SK-N-SH (cell line): Measurements from ENCODE around the gene CENPN. TPM values are rescaled to one million over a fixed set of nuclear protein-coding genes. Genes with fewer than 3 reads are reported as not detected.
A peak's percentile ranks its signal among the peaks of the same experiment; 100 is the strongest.

ENCODE experiments used
- CTCF ChIA-PET: fragments of 300-600, 350-600 bp; formaldehyde crosslinking; extraction: SDS; loops from one replicate; lab custom pipeline; 2021; lab: Yijun Ruan, JAX
- POLR2A ChIA-PET: fragments of 350-600 bp; sonication (Branson Sonifier 250); formaldehyde crosslinking; extraction: SDS; loops from one replicate; lab custom pipeline; 2020; ENCODE audit warnings: antibody characterized with exemption, inconsistent platforms; lab: Yijun Ruan, JAX
- DNase-seq: peaks from one replicate; pipeline ENCODE4 v3.0.0; 2012
- H2AFZ ChIP-seq: fragments of 200-600 bp; sonication (generic); 2 replicates; pipeline ENCODE4 v1.8.1; 2016; ENCODE audit warnings: antibody characterized with exemption, mild to moderate bottlenecking, low read depth
- H3F3A ChIP-seq: fragments of 200-600 bp; sonication (generic); replicated peaks from 2 replicates; pipeline ENCODE3; 2016; ENCODE audit warnings: antibody characterized with exemption, mild to moderate bottlenecking; ENCODE audit not compliant: insufficient read depth
- H3K27ac ChIP-seq, 2 experiments: fragments of 200-500 bp in 1 of 2; fragments of 200-600 bp in 1 of 2; sonication (Bioruptor generic) in 1 of 2; sonication (generic), shearing (Covaris generic) in 1 of 2; 2 replicates each; pipeline versions ENCODE4 v1.5.1 to v1.6.1; 2014 to 2016; ENCODE audit warnings: low read depth in 2 of 2, inconsistent platforms in 1 of 2, low read length in 1 of 2, mild to moderate bottlenecking in 1 of 2, mixed read lengths in 1 of 2
- H3K27me3 ChIP-seq: fragments of 200-600 bp; sonication (generic), shearing (Covaris generic); 2 replicates; pipeline ENCODE4 v1.6.1; 2016; ENCODE audit warnings: mixed run types; ENCODE audit not compliant: insufficient read depth
- H3K36me3 ChIP-seq, 2 experiments: fragments of 200-500 bp in 1 of 2; fragments of 200-600 bp in 1 of 2; sonication (Bioruptor generic) in 1 of 2; sonication (generic) in 1 of 2; replicated peaks in 1 of 2; 2 replicates each; pipeline versions ENCODE3 to v1.5.1; 2014 to 2016; ENCODE audit warnings: low read length in 1 of 2, mild to moderate bottlenecking in 1 of 2; ENCODE audit not compliant: insufficient read depth in 2 of 2, control insufficient read depth in 1 of 2
- H3K4me1 ChIP-seq, 2 experiments: fragments of 200-500 bp in 1 of 2; fragments of 200-600 bp in 1 of 2; sonication (Bioruptor generic) in 1 of 2; sonication (generic), shearing (Covaris generic) in 1 of 2; 2 replicates each; pipeline versions ENCODE4 v1.5.1 to v1.6.1; 2014 to 2016; ENCODE audit warnings: low read depth in 1 of 2, low read length in 1 of 2, mixed run types in 1 of 2; ENCODE audit not compliant: insufficient read depth in 2 of 2, control insufficient read depth in 1 of 2
- H3K4me2 ChIP-seq: fragments of 200-600 bp; sonication (generic), shearing (Covaris generic); 2 replicates; pipeline ENCODE4 v1.6.1; 2017; ENCODE audit warnings: mixed run types
- H3K4me3 ChIP-seq, 2 experiments: fragments of 200-500 bp in 1 of 2; fragments of 200-600 bp in 1 of 2; sonication (Bioruptor generic) in 1 of 2; sonication (generic), shearing (Covaris generic) in 1 of 2; 2 replicates each; pipeline versions ENCODE4 v1.5.1 to v1.8.1; 2014 to 2016; ENCODE audit warnings: low read depth in 2 of 2, inconsistent platforms in 1 of 2, low read length in 1 of 2, mild to moderate bottlenecking in 1 of 2, mixed read lengths in 1 of 2, moderate library complexity in 1 of 2
- H3K79me2 ChIP-seq: fragments of 200-600 bp; sonication (generic); 2 replicates; pipeline ENCODE4 v1.8.1; 2017; ENCODE audit warnings: mild to moderate bottlenecking; ENCODE audit not compliant: insufficient read depth
- H3K9ac ChIP-seq: fragments of 200-600 bp; sonication (generic); 2 replicates; pipeline ENCODE4 v1.6.1; 2017; ENCODE audit warnings: mixed run types
- H3K9me2 ChIP-seq: fragments of 200-600 bp; sonication (generic); 2 replicates; pipeline ENCODE4 v1.6.1; 2017; ENCODE audit warnings: mixed run types
- H3K9me3 ChIP-seq: fragments of 200-600 bp; sonication (generic); 2 replicates; pipeline ENCODE4 v1.6.1; 2017; ENCODE audit warnings: mixed run types, mild to moderate bottlenecking, moderate library complexity
- H4K20me1 ChIP-seq: fragments of 200-600 bp; sonication (generic); 2 replicates; pipeline ENCODE4 v1.6.1; 2017; ENCODE audit warnings: mild to moderate bottlenecking, mixed run types; ENCODE audit not compliant: insufficient read depth
- CTCF ChIP-seq: fragments of 200-600 bp; sonication (generic); IDR thresholded peaks from 2 replicates; pipeline ENCODE4 v1.6.1; 2017; ENCODE audit warnings: antibody characterized with exemption, mild to moderate bottlenecking, moderate library complexity
- FOSL2 ChIP-seq: IDR thresholded peaks from 2 replicates; pipeline ENCODE4 v1.4.0; 2012; ENCODE audit warnings: low read depth, mild to moderate bottlenecking, moderate library complexity, borderline replicate concordance
- GATA2 ChIP-seq: sonication (generic); formaldehyde crosslinking; IDR thresholded peaks from 2 replicates; pipeline ENCODE4 v1.5.0; 2020; ENCODE audit warnings: mild to moderate bottlenecking, missing genetic modification reagents
- IRF3 ChIP-seq: fragments of 150-350 bp; IDR thresholded peaks from 2 replicates; pipeline ENCODE4 v1.6.1; 2016; ENCODE audit warnings: mild to moderate bottlenecking, low read depth, low read length
- MAX ChIP-seq: IDR thresholded peaks from 2 replicates; pipeline ENCODE4 v1.4.0; 2012; ENCODE audit warnings: low read depth
- MEF2A ChIP-seq: IDR thresholded peaks from 2 replicates; pipeline ENCODE4 v1.4.0; 2012; ENCODE audit warnings: low read depth, borderline replicate concordance
- MXI1 ChIP-seq: IDR thresholded peaks from 2 replicates; pipeline ENCODE4 v1.6.1; 2012; ENCODE audit warnings: mild to moderate bottlenecking, low read depth, low read length, improper control_type of control experiment
- RAD21 ChIP-seq: IDR thresholded peaks from 2 replicates; pipeline ENCODE4 v1.6.1; 2012; ENCODE audit warnings: mild to moderate bottlenecking, low read length
- SMC3 ChIP-seq: IDR thresholded peaks from 2 replicates; pipeline ENCODE4 v1.6.1; 2012; ENCODE audit warnings: low read depth, low read length, improper control_type of control experiment
- WGBS: methylation state at CpG from one replicate; pipeline ENCODE4 v1.1.6; 2017; ENCODE audit warnings: low lambda C conversion rate; 5-methylcytosine and 5-hydroxymethylcytosine counted together
- polyA plus RNA-seq, 3 experiments: library from polyadenylated mRNA; depleted of rRNA; stranded (reverse); fragments of >200 nt; gene quantifications; 2 replicates each; pipeline ENCODE4 v1.2.3, GENCODE V29; 2012

CENPN gene
- polyA plus RNA-seq, 1 of the 3 experiments (the other 2 are of a cell fraction), result 35.3 TPM

GRCh38 chr16:81003610-81004460 is 3.2 kb upstream of the CENPN start:
- WGBS, result 80% methylated on average over 11 of the region's 11 CpGs
- ChIA-PET POLR2A (no interaction called here), CTCF (interaction anchor here (0.6 to 3.9 kb wide), 22 partner anchors 7 to 736 kb away, joined by 3 to 46 read pairs (median 6); partner anchors contain the start of gene ATMIN)
- Histone ChIP-seq H3K4me1 (peaks cover 0 to 15% of the 10 kb centered on the region in 2 experiments; a peak in 2 of 4 replicates), H3K9ac (peak overlapping the region; percentile 20; the same call in 1 of the 2 replicates), H3K9me3 (no peaks in the 10 kb centered on the region), H3K36me3 (peaks cover 0 to 4% of the 10 kb centered on the region in 2 experiments), H3K79me2 (peaks cover 93% of the 10 kb centered on the region), H3K27me3 (no peaks in the 10 kb centered on the region), H3K4me3 (peak overlapping the region in 1 of 2 experiments; percentile 50; a peak in 2 of 4 replicates), H3K27ac (peak overlapping the region in 1 of 2 experiments; percentile 18; a peak in 2 of 4 replicates), H3F3A (peaks cover 6% of the 10 kb centered on the region), H3K4me2 (peak overlapping the region; percentile 86), H4K20me1 (peaks cover 34% of the 10 kb centered on the region; the same call in 1 of the 2 replicates), H3K9me2 (no peaks in the 10 kb centered on the region), H2AFZ (no peak overlapping the region; the same call in 1 of the 2 replicates)
- no peak for TF ChIP-seq MXI1
- no peak for TF ChIP-seq FOSL2
- TF ChIP-seq IRF3, result no peak
- DNase-seq, result no peak

GRCh38 chr16:81004646-81005353 is 2.2 kb upstream of the CENPN start:
- Histone ChIP-seq H3F3A (peaks cover 6% of the 10 kb centered on the region), H3K36me3 (peaks cover 0 to 4% of the 10 kb centered on the region in 2 experiments), H3K4me3 (peak overlapping the region in 1 of 2 experiments; percentile 50; a peak in 2 of 4 replicates), H2AFZ (no peak overlapping the region; the same call in 1 of the 2 replicates), H3K9me2 (no peaks in the 10 kb centered on the region), H3K27ac (peak overlapping the region in 1 of 2 experiments; percentile 24; a peak in 2 of 4 replicates), H3K9ac (peak overlapping the region; percentile 20; the same call in 1 of the 2 replicates), H3K27me3 (no peaks in the 10 kb centered on the region), H3K4me1 (peaks cover 0 to 15% of the 10 kb centered on the region in 2 experiments; a peak in 2 of 4 replicates), H3K79me2 (peaks cover 93% of the 10 kb centered on the region), H3K4me2 (peak overlapping the region; percentile 86), H3K9me3 (no peaks in the 10 kb centered on the region), H4K20me1 (peaks cover 34% of the 10 kb centered on the region; the same call in 1 of the 2 replicates)
- ChIA-PET POLR2A (no interaction called here), CTCF (interaction anchor here (0.6 to 3.9 kb wide), 22 partner anchors 8 to 735 kb away, joined by 3 to 46 read pairs (median 6); partner anchors contain the start of gene ATMIN)
- peak; percentile 21 for DNase-seq
- TF ChIP-seq RAD21 (peak; percentile 44; the same call in 1 of the 2 replicates), CTCF (peak; percentile 79), GATA2 (CRISPR knock-in tag) (no peak), SMC3 (peak; percentile 40; the same call in 1 of the 2 replicates), MAX (no peak), MEF2A (no peak)
- WGBS, result 46% methylated on average over 14 of the region's 14 CpGs
